ENCODE data around the gene RBM27.
"Not testable (repeated sequence)": the region's sequence is repeated elsewhere in the genome, so short reads cannot be mapped to it uniquely, and the experiment has no call there.

Gene RBM27, protein sequence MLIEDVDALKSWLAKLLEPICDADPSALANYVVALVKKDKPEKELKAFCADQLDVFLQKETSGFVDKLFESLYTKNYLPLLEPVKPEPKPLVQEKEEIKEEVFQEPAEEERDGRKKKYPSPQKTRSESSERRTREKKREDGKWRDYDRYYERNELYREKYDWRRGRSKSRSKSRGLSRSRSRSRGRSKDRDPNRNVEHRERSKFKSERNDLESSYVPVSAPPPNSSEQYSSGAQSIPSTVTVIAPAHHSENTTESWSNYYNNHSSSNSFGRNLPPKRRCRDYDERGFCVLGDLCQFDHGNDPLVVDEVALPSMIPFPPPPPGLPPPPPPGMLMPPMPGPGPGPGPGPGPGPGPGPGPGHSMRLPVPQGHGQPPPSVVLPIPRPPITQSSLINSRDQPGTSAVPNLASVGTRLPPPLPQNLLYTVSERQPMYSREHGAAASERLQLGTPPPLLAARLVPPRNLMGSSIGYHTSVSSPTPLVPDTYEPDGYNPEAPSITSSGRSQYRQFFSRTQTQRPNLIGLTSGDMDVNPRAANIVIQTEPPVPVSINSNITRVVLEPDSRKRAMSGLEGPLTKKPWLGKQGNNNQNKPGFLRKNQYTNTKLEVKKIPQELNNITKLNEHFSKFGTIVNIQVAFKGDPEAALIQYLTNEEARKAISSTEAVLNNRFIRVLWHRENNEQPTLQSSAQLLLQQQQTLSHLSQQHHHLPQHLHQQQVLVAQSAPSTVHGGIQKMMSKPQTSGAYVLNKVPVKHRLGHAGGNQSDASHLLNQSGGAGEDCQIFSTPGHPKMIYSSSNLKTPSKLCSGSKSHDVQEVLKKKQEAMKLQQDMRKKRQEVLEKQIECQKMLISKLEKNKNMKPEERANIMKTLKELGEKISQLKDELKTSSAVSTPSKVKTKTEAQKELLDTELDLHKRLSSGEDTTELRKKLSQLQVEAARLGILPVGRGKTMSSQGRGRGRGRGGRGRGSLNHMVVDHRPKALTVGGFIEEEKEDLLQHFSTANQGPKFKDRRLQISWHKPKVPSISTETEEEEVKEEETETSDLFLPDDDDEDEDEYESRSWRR

DNA sequence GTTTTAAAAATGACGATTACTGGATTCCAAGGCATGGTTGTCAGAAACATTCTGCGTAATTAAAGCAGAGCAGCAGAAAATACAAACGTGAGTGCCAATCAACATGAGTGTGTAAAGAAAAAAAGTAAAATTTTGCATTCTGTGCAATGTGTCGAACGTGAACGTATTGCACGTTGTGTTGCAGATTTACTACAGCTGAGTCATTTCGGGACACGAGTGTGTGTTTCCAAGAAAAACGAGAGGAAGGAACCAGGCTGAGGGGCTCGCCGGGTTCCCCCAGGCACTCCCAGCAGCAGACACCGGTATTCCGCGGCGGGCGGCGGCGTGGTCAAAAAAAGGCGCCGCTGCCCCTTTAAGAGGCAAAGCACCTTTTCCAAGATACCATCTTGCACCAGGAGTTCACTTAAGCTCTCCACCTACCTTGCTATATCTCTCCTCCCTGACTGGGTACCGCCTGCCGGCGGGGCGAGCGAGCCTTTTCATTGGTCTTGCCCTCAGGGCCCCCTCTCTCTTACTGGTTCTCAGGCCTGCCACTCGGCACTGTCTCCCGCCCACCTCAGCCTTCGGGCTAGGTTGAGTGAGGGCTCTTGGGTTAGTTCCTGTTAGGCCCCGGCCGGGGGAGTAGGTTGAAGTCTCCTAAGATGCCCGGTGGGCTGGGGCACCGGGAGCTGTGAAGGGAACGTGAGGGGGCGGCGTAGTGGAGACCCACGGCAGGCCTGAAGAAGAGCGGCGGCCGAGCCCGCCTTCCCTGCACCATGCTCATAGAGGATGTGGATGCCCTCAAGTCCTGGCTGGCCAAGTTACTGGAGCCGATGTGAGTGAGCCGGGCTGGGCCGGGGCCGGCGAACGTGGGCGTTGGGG lies at the start of gene RBM27:
TSS of gene RBM27 (plus strand) at position 595 of the 861 bp plus-strand sequence. CDS start at position 756, 161 bp downstream.
- peaks cover 18% of the 10 kb centered on the region for H3K4me1 Mint-ChIP-seq (ENCODE audit: low read depth)
- DNase-seq = peak; percentile 100
- no peak within 1 kb of the TSS for H3K27ac Mint-ChIP-seq
- no peaks in the 10 kb centered on the region for H3K9me3 Mint-ChIP-seq
- H3K36me3 Mint-ChIP-seq (ENCODE audit: low read depth) = peaks cover 12% of the 10 kb centered on the region
- no peak within 1 kb of the TSS for H3K4me3 Mint-ChIP-seq
- no peaks in the 10 kb centered on the region for H3K27me3 Mint-ChIP-seq

DNA sequence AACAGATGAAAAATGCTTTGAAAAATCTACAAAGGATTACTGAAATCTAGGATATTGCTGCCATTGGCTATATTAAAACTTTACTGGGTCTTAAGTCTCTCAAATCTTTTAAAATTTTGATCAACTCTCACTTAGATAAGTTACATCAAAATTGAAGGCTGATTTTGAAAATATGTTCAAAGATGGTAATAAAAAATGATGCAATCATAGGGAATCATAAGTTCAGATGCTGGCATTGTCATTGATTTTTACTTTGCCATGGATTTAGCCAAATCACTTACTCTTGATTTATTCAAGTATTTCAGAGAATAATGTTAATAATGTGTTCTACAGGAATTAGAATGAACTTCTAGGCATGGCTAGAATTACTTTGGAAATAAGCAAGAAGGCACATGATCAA lies 45.1 kb upstream of the RBM27 start:
- H3K9me3 Mint-ChIP-seq = no peaks in the 10 kb centered on the region
- no peaks in the 10 kb centered on the region for H3K27me3 Mint-ChIP-seq
- H3K27ac Mint-ChIP-seq = peak overlapping the region; percentile 66

DNA sequence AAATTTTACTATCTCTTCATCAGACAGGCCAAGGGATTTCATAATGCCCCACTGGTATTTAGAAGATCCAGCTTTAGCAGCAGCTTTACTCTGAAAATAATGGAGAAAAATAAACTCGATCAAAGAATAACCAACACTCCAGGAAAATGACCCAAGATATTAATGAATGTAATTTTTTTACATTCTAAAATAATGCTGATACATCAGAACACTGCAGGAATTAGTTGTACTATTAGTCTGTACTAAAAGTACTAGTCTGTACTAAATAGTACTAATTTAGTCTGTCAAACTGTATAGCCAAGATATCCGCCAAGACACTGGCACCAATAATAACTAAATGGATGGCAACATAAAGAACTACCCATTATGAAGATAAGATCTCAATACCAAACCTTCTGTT lies 39.0 kb upstream of the RBM27 start:
- Mint-ChIP-seq H3K27me3 (no peaks in the 10 kb centered on the region), H3K4me1 (ENCODE audit: low read depth) (no peaks in the 10 kb centered on the region), H3K4me3 (no peak overlapping the region), H3K27ac (no peak overlapping the region), H3K36me3 (ENCODE audit: low read depth) (peaks cover 85% of the 10 kb centered on the region), H3K9me3 (no peaks in the 10 kb centered on the region)
- no peak for DNase-seq

More for the DNA sequence above, 45.1 kb upstream of the RBM27 start:
- Mint-ChIP-seq H3K36me3 (ENCODE audit: low read depth) (peaks cover 87% of the 10 kb centered on the region), H3K4me1 (ENCODE audit: low read depth) (no peaks in the 10 kb centered on the region), H3K4me3 (no peak overlapping the region)
- no peak for DNase-seq

DNA sequence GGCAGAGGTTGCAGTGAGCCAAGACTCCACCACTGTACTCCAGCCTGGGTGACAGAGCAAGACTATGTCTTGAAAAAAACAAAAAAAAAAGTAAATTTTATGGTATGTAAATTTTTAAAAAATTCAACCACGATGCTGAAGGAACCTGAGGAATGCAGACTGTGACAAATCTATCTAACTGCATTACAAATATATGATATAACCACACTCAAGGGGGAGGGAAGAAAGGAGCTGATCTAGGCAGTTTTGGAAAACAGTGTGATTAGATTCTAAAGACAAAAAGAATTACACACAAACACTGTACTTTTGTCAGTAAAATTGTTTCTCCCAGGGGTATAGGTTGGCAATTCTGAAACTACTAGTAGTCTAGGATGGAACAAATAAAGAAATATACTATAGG lies 37.9 kb upstream of the RBM27 start:
- H3K36me3 Mint-ChIP-seq (ENCODE audit: low read depth) = peaks cover 85% of the 10 kb centered on the region
- H3K4me3 Mint-ChIP-seq = no peak overlapping the region
- H3K27ac Mint-ChIP-seq = no peak overlapping the region
- no peaks in the 10 kb centered on the region for H3K27me3 Mint-ChIP-seq
- no peak for DNase-seq
- H3K4me1 Mint-ChIP-seq (ENCODE audit: low read depth) = no peaks in the 10 kb centered on the region
- H3K9me3 Mint-ChIP-seq = no peaks in the 10 kb centered on the region

DNA sequence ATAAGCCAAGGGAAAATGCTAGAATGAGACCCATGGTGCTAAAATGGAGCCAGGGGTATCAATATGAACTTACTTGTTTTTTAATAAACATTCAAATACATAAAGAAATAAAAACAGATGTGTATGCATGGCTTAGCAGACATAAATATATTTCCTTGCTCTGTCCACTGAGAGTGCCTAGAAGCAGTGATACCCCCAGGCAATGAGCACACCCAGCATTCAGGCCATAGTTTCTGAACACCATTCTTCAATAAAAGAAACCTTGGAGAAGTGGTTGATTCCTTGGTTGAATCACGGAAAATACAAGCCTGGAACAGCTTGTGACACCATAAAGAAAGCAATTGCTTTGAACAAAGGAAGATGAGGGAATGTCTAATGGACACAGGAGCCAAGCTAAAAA lies 37.5 kb upstream of the RBM27 start:
- H3K27me3 Mint-ChIP-seq = no peaks in the 10 kb centered on the region
- peaks cover 87% of the 10 kb centered on the region for H3K36me3 Mint-ChIP-seq (ENCODE audit: low read depth)
- no peaks in the 10 kb centered on the region for H3K9me3 Mint-ChIP-seq
- no peaks in the 10 kb centered on the region for H3K4me1 Mint-ChIP-seq (ENCODE audit: low read depth)
- H3K27ac Mint-ChIP-seq = no peak overlapping the region
- H3K4me3 Mint-ChIP-seq = no peak overlapping the region
- DNase-seq = no peak

DNA sequence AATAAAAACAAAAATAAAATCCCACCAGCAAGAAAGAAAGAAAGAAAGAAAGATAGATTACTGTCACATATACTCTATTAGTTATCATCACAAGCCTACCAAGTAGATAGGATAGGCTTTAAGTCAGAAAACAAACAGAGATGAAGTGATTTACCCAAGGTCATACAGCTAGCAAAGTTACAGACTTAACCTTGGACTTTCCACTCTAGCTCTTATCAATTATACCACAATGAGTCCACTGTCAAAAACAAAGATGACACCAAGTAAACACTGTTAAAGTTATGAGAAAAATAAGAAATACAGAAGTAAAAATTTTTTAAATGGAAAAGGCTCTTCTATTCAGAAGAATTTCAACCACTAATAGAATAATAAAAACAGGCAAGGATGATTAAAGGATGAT lies 34.3 kb upstream of the RBM27 start:
- H3K27me3 Mint-ChIP-seq = no peaks in the 10 kb centered on the region
- peaks cover 77% of the 10 kb centered on the region for H3K36me3 Mint-ChIP-seq (ENCODE audit: low read depth)
- no peak overlapping the region for H3K27ac Mint-ChIP-seq
- H3K4me1 Mint-ChIP-seq (ENCODE audit: low read depth) = peaks cover 7% of the 10 kb centered on the region
- no peaks in the 10 kb centered on the region for H3K9me3 Mint-ChIP-seq
- H3K4me3 Mint-ChIP-seq = no peak overlapping the region
- no peak for DNase-seq

DNA sequence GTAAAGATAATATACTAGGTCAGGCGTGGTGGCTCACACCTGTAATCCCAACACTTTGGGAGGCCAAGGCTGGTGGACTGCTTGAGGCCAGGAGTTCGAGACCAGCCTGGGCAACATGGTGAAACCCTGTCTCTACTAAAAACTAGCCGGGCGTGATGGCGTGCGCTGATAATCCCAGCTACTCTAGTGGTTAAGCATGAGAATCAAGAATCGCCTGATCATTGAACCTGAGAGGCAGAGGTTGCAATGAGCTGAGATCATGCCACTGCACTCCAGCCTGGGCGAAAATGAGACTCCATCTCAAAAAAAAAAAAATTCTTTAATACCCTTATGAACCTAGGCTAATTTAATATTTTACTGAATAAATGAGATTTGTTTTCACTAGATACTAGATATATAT lies 30.4 kb upstream of the RBM27 start:
- H3K4me3 Mint-ChIP-seq, H3K27ac Mint-ChIP-seq, DNase-seq, H3K9me3 Mint-ChIP-seq, H3K27me3 Mint-ChIP-seq: not testable (repeated sequence)
- H3K36me3 Mint-ChIP-seq (ENCODE audit: low read depth) = peaks cover 76% of the 10 kb centered on the region
- H3K4me1 Mint-ChIP-seq (ENCODE audit: low read depth) = peaks cover 11% of the 10 kb centered on the region

DNA sequence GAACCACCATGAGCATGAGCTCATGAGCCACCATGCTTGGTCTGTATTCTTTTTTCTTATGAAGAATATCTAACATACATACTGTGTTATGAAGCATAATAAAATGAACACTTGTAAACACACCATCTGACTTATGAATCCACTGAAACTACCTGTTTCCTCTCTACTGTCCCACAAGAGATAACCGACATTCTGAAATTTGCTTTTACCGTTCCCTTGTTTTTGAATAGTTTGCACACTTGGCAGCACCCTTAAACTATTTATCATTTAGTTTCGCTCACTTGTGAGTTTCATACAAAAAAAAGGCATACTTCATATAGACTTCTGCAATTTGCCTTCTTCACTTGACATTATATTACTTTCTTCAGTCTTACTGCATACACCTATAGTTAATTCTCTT lies 29.8 kb upstream of the RBM27 start:
- Mint-ChIP-seq H3K27me3 (no peaks in the 10 kb centered on the region), H3K36me3 (ENCODE audit: low read depth) (peaks cover 77% of the 10 kb centered on the region), H3K4me1 (ENCODE audit: low read depth) (peaks cover 12% of the 10 kb centered on the region), H3K4me3 (no peak overlapping the region), H3K27ac (peak overlapping the region; percentile 28), H3K9me3 (no peaks in the 10 kb centered on the region)
- no peak for DNase-seq

DNA sequence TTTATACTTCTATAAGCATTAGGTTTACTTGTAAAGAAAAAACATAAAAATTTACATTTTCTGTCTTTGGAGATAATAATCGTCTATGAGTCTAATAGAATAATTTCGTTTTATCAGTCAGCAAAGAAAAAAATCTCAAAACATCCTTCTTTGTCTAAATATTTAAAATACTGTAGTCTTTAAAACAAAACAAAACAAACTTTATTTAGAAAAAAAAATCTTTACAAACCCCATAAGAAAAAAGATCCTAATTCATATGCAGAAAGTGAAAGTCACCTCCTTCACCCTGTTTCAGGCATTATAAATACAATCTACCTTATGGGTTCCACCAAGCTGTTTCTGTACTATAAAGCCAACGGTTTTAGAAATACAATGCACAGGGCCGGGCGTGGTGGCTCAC lies 26.6 kb upstream of the RBM27 start:
- H3K9me3 Mint-ChIP-seq = no peaks in the 10 kb centered on the region
- H3K4me1 Mint-ChIP-seq (ENCODE audit: low read depth) = peaks cover 31% of the 10 kb centered on the region
- H3K27ac Mint-ChIP-seq = no peak overlapping the region
- no peak overlapping the region for H3K4me3 Mint-ChIP-seq
- no peaks in the 10 kb centered on the region for H3K27me3 Mint-ChIP-seq
- H3K36me3 Mint-ChIP-seq (ENCODE audit: low read depth) = peaks cover 79% of the 10 kb centered on the region
- DNase-seq = no peak

DNA sequence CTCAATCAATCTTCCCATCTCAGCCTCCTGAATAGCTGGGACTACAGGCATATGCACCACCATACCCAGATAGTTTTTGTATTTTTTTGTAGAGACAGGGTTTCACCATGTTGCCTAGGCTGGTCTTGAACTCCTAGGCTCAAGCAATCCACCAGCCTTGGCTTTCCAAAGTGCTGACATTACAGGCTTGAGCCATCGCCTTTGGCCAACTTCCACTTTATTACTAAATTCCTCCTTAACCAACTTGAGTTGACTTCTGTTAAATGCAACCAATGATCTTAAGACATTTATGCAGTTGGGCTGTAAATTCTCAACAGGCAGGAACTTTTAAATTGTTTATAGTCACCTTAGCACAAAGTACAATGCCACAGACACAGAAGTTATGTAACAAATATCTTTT lies 23.7 kb upstream of the RBM27 start:
- Mint-ChIP-seq H3K27me3 (no peaks in the 10 kb centered on the region), H3K36me3 (ENCODE audit: low read depth) (peaks cover 68% of the 10 kb centered on the region), H3K27ac (peak overlapping the region; percentile 26), H3K4me3 (peak overlapping the region; percentile 99), H3K9me3 (no peaks in the 10 kb centered on the region), H3K4me1 (ENCODE audit: low read depth) (peaks cover 25% of the 10 kb centered on the region)
- no peak for DNase-seq

DNA sequence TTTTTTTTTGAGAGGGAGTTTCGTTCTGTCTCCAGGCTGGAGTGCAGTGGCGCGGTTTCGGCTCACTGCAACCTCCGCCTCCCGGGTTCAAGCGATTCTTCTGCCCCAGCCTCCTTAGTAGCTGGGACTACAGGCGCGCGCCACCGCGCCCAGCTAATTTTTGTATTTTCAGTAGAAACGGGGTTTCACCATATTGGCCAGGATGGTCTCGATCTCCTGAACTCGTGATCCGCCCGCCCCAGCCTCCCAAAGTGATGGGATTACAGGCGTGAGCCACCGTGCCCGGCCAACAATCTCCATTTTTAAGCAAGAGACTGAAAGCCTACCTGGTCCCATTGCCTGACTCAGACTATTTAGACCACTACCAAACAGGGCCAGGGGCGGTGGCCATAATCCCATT lies 20.0 kb upstream of the RBM27 start:
- Mint-ChIP-seq H3K4me1 (ENCODE audit: low read depth) (peaks cover 30% of the 10 kb centered on the region), H3K36me3 (ENCODE audit: low read depth) (peaks cover 35% of the 10 kb centered on the region), H3K27ac (peak overlapping the region; percentile 97), H3K4me3 (peak overlapping the region; percentile 99)
- not testable (repeated sequence) for DNase-seq, H3K27me3 Mint-ChIP-seq, H3K9me3 Mint-ChIP-seq

DNA sequence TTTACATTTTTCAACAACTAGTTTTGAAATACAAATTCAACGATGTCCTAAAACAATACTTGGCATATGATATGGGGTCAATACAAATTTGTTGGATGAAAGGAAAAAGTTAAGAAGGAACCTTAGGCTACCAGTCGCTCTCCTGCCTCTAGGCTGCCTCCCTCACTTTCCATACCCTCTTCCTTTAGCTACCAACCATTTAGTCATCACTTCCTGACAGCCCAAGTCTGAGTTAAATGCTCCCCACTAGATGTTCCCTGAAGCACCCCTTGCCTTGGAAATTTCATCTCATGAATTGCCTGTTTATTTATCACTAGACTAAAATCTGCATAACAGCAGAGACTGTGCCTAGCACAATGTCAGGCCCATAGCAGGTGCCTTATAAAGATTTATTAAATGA lies 18.2 kb upstream of the RBM27 start:
- Mint-ChIP-seq H3K4me1 (ENCODE audit: low read depth) (peaks cover 18% of the 10 kb centered on the region), H3K27me3 (no peaks in the 10 kb centered on the region), H3K36me3 (ENCODE audit: low read depth) (peaks cover 18% of the 10 kb centered on the region), H3K9me3 (no peaks in the 10 kb centered on the region), H3K4me3 (no peak overlapping the region), H3K27ac (peak overlapping the region; percentile 23)
- no peak for DNase-seq

DNA sequence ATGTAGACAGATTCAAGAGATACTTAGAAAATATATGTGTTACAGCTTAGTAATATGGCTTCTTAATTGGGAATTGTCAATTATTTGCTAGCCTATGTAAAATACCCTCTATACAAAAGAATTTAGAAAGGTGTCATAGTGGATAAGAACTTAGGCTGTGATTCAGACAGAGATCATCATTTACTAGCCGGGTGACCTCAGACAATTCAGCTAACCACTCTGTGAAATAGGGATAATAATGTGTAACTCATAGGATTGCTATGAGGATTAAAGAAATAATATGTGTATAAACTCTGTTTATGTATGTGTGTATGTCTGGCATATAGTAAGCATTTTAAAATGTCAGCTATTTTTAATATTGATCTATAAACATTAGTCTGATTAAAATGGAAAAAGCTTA lies 15.0 kb upstream of the RBM27 start:
- no peaks in the 10 kb centered on the region for H3K36me3 Mint-ChIP-seq (ENCODE audit: low read depth)
- DNase-seq = no peak
- no peak overlapping the region for H3K27ac Mint-ChIP-seq
- H3K9me3 Mint-ChIP-seq = no peaks in the 10 kb centered on the region
- H3K4me3 Mint-ChIP-seq = no peak overlapping the region
- peaks cover 9% of the 10 kb centered on the region for H3K4me1 Mint-ChIP-seq (ENCODE audit: low read depth)
- peaks cover 10% of the 10 kb centered on the region for H3K27me3 Mint-ChIP-seq

DNA sequence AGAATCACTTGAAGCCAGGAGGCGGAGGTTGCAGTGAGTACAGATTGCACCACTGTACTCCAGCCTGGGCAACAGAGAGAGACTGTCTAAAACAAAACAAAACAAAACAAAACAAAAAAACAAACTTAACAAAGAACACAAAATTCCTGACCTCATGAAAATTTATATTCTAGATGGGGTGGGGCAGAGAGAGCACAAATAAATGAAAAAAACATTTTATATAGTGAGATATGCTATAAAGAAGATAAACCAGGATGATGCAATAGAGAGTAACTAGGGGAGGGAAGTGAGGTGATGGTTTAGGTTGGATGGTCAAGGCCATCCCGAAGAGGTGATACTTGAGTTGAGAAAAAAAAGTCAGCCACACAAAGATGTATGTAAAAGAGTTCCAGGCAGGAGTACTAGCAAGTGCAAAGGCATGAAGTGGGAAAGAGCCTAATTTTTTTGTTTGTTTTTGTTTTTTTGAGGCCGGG lies 10.8 kb upstream of the RBM27 start:
- Mint-ChIP-seq H3K4me1 (ENCODE audit: low read depth) (no peaks in the 10 kb centered on the region), H3K27me3 (peaks cover 20% of the 10 kb centered on the region), H3K36me3 (ENCODE audit: low read depth) (no peaks in the 10 kb centered on the region), H3K27ac (no peak overlapping the region), H3K4me3 (no peak overlapping the region), H3K9me3 (no peaks in the 10 kb centered on the region)
- DNase-seq = no peak

Measured in activated T-cell treated with anti-CD3 and anti-CD28 coated beads, Interleukin-2, amount 50 U/mL, for 24 hours (primary cell).